SK-N-SH treated with all-trans-retinoic acid at 6 μM for 48 hours (cell line): Measurements from ENCODE around the gene ADGRG1.

Source experiments
- ESRRG ChIP-seq: fragments of 250-450 bp; sonication (Bioruptor Pico); IDR thresholded peaks from 2 replicates; pipeline ENCODE4 v1.6.1; 2021; ENCODE audit warnings: mild to moderate bottlenecking
- SNAI2 ChIP-seq: fragments of 250-450 bp; sonication (Bioruptor Pico); IDR thresholded peaks from 2 replicates; pipeline ENCODE4 v1.5.0; 2020; ENCODE audit warnings: mild to moderate bottlenecking, moderate library complexity
- TF ChIP-seq, protein P1 (sequence below): fragments of 250-450 bp; sonication (Bioruptor Pico); IDR thresholded peaks from 2 replicates; pipeline ENCODE4 v1.8.0; 2020; ENCODE audit warnings: mild to moderate bottlenecking, moderate library complexity, borderline replicate concordance

DNA sequence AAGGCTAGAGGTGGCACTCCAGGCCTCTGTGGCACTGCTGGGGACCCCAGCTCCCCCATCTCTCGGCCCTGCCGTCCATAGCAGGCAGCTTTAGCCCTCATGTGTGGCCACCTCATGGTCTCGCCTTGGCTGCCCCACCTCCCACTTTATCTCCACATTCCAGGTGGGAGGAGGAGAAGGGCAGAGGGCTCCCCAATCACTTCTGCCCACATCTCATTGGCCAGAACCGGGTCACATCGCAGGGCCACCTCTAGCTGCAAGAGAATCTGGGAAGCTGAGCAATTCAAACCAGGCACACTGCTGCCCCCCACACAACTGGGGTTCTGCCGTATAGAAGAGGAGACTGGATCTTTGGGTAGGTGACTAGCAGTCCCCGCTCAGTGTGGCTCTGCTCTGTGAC, 67.8 kb downstream of the ADGRG1 start:
- TF ChIP-seq ESRRG (CRISPR knock-in tag), result no peak
- TF ChIP-seq, protein P1, sequence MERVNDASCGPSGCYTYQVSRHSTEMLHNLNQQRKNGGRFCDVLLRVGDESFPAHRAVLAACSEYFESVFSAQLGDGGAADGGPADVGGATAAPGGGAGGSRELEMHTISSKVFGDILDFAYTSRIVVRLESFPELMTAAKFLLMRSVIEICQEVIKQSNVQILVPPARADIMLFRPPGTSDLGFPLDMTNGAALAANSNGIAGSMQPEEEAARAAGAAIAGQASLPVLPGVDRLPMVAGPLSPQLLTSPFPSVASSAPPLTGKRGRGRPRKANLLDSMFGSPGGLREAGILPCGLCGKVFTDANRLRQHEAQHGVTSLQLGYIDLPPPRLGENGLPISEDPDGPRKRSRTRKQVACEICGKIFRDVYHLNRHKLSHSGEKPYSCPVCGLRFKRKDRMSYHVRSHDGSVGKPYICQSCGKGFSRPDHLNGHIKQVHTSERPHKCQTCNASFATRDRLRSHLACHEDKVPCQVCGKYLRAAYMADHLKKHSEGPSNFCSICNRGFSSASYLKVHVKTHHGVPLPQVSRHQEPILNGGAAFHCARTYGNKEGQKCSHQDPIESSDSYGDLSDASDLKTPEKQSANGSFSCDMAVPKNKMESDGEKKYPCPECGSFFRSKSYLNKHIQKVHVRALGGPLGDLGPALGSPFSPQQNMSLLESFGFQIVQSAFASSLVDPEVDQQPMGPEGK (CRISPR knock-in tag), result no peak
- no peak for TF ChIP-seq SNAI2 (CRISPR knock-in tag)
